GM23338 (cell line): ENCODE measurements around the gene RELN. TPM values are rescaled to one million over a fixed set of nuclear protein-coding genes. Genes with fewer than 3 reads are reported as not detected.

Experiments
- ATAC-seq: fragments of 200-7000 bp; cut with Tn5 transposase; 3 replicates; pipeline ENCODE4 v1.9.1; 2020
- DNase-seq: peaks from one replicate; pipeline ENCODE4 v3.0.0-alpha.2; 2015; ENCODE audit warnings: low spot score
- H2AFZ ChIP-seq: fragments of 200-600 bp; sonication (generic); 2 replicates; pipeline ENCODE4 v1.8.0; 2016; ENCODE audit warnings: antibody characterized with exemption, mild to moderate bottlenecking, moderate library complexity
- H3F3A ChIP-seq: fragments of 200-600 bp; sonication (generic); replicated peaks from 2 replicates; pipeline ENCODE4 v1.8.0; 2017; ENCODE audit warnings: antibody characterized with exemption, mixed run types, low read depth
- H3K27ac ChIP-seq: fragments of 200-600 bp; sonication (generic); 2 replicates; pipeline ENCODE4 v1.6.1; 2016; ENCODE audit warnings: low read depth
- H3K27me3 ChIP-seq: fragments of 200-600 bp; sonication (generic); 2 replicates; pipeline ENCODE4 v1.8.0; 2016; ENCODE audit warnings: mild to moderate bottlenecking, mixed run types, moderate library complexity; ENCODE audit not compliant: insufficient read depth
- H3K36me3 ChIP-seq: fragments of 200-600 bp; sonication (generic); 2 replicates; pipeline ENCODE4 v1.8.0; 2016; ENCODE audit warnings: mild to moderate bottlenecking; ENCODE audit not compliant: insufficient read depth
- H3K4me1 ChIP-seq: fragments of 200-600 bp; sonication (generic); 2 replicates; pipeline ENCODE4 v1.8.0; 2016; ENCODE audit warnings: mild to moderate bottlenecking, moderate library complexity; ENCODE audit not compliant: insufficient read depth
- H3K4me2 ChIP-seq: fragments of 200-600 bp; sonication (generic); 2 replicates; pipeline ENCODE4 v1.7.1; 2017; ENCODE audit warnings: mixed run types
- H3K4me3 ChIP-seq: fragments of 200-600 bp; sonication (generic); 2 replicates; pipeline ENCODE4 v1.6.1; 2016; ENCODE audit warnings: mixed run types
- H3K79me2 ChIP-seq: fragments of 200-600 bp; sonication (generic); replicated peaks from 2 replicates; pipeline ENCODE4 v1.8.0; 2017; ENCODE audit warnings: mild to moderate bottlenecking; ENCODE audit not compliant: insufficient read depth
- H3K9me2 ChIP-seq: fragments of 200-600 bp; sonication (generic); 2 replicates; pipeline ENCODE4 v1.8.0; 2017; ENCODE audit not compliant: insufficient read depth
- H4K20me1 ChIP-seq: fragments of 200-600 bp; sonication (generic); replicated peaks from 2 replicates; pipeline ENCODE4 v1.8.0; 2017; ENCODE audit warnings: mild to moderate bottlenecking; ENCODE audit not compliant: insufficient read depth
- H3K27ac Mint-ChIP-seq: 2 replicates; pipeline ENCODE4 v1.8.0; 2020; ENCODE audit warnings: inconsistent platforms, mild to moderate bottlenecking, moderate library complexity, mixed read lengths
- H3K27me3 Mint-ChIP-seq: 3 replicates; pipeline ENCODE4 v1.8.0; 2022; ENCODE audit warnings: low read depth, mild to moderate bottlenecking, moderate library complexity, mixed read lengths, inconsistent platforms; ENCODE audit not compliant: insufficient read depth, poor library complexity
- H3K36me3 Mint-ChIP-seq: 3 replicates; pipeline ENCODE4 v1.8.0; 2021; ENCODE audit warnings: low read depth, mild to moderate bottlenecking, inconsistent platforms, moderate library complexity, mixed read lengths
- H3K4me1 Mint-ChIP-seq: 3 replicates; pipeline ENCODE4 v1.8.0; 2020; ENCODE audit warnings: mild to moderate bottlenecking, inconsistent platforms, mixed read lengths
- H3K4me3 Mint-ChIP-seq: 3 replicates; pipeline ENCODE4 v1.8.0; 2021; ENCODE audit warnings: moderate library complexity, mild to moderate bottlenecking, inconsistent platforms, mixed read lengths
- H3K9me3 Mint-ChIP-seq: 3 replicates; pipeline ENCODE4 v1.8.0; 2020; ENCODE audit warnings: moderate library complexity, mild to moderate bottlenecking, inconsistent platforms, mixed read lengths
- JUNB ChIP-seq: IDR thresholded peaks from one replicate; pipeline ENCODE4 v1.6.1; 2016; ENCODE audit warnings: antibody characterized with exemption; ENCODE audit not compliant: unreplicated experiment
- NANOG ChIP-seq: IDR thresholded peaks from 2 replicates; pipeline ENCODE4 v1.6.1; 2016; ENCODE audit warnings: antibody characterized with exemption, borderline replicate concordance
- polyA plus RNA-seq: library from polyadenylated mRNA; unstranded; fragments of >200 nt; fragmentation: Nextera tagmentation; extraction: Ambion mirVana; gene quantifications from 2 replicates; pipeline ENCODE4 v1.2.1, GENCODE V29; 2016
- total RNA-seq: library from RNA; depleted of rRNA; stranded (reverse); fragments of >200 nt; shearing (Covaris generic); gene quantifications from 2 replicates; pipeline ENCODE4 v1.2.3, GENCODE V29; 2014
- TF ChIP-seq, protein P1 (sequence below): fragments of 250-450 bp; sonication (Bioruptor Pico); IDR thresholded peaks from 2 replicates; pipeline ENCODE4 v1.5.0; 2020; ENCODE audit warnings: mild to moderate bottlenecking, moderate library complexity

RELN gene
- total and polyA plus RNA-seq, 2 experiments from 2014 or later = 0.10 to 0.76 TPM

DNA sequence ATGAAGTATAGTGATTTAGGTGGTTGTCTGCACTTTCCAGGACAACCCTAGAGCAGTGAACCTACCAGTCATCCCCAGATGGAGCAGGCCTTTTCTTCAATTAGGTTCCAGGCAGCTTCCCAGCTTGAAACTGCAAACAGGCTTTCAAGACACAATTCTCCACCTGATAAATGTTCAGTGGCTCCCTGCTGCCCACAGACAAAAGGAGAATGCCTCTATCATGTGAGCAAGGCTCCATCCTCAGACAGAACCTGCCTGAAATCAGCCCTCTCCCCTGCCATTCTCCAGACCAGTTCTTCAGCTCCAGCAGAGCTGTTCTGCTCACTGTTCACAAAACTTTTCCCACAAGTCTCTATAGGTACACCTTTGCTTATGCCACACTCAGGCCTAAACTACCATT lies 22.1 kb downstream of the RELN start:
- no peaks in the 10 kb centered on the region for H3F3A ChIP-seq
- H3K79me2 ChIP-seq = no peaks in the 10 kb centered on the region
- no peaks in the 10 kb centered on the region for H4K20me1 ChIP-seq
- H3K36me3 ChIP-seq = no peaks in the 10 kb centered on the region
- H3K4me2 ChIP-seq = no peak overlapping the region
- no peak overlapping the region for H3K4me3 ChIP-seq
- no peaks in the 10 kb centered on the region for H3K9me2 ChIP-seq
- TF ChIP-seq JUNB = no peak
- TF ChIP-seq, protein P1, sequence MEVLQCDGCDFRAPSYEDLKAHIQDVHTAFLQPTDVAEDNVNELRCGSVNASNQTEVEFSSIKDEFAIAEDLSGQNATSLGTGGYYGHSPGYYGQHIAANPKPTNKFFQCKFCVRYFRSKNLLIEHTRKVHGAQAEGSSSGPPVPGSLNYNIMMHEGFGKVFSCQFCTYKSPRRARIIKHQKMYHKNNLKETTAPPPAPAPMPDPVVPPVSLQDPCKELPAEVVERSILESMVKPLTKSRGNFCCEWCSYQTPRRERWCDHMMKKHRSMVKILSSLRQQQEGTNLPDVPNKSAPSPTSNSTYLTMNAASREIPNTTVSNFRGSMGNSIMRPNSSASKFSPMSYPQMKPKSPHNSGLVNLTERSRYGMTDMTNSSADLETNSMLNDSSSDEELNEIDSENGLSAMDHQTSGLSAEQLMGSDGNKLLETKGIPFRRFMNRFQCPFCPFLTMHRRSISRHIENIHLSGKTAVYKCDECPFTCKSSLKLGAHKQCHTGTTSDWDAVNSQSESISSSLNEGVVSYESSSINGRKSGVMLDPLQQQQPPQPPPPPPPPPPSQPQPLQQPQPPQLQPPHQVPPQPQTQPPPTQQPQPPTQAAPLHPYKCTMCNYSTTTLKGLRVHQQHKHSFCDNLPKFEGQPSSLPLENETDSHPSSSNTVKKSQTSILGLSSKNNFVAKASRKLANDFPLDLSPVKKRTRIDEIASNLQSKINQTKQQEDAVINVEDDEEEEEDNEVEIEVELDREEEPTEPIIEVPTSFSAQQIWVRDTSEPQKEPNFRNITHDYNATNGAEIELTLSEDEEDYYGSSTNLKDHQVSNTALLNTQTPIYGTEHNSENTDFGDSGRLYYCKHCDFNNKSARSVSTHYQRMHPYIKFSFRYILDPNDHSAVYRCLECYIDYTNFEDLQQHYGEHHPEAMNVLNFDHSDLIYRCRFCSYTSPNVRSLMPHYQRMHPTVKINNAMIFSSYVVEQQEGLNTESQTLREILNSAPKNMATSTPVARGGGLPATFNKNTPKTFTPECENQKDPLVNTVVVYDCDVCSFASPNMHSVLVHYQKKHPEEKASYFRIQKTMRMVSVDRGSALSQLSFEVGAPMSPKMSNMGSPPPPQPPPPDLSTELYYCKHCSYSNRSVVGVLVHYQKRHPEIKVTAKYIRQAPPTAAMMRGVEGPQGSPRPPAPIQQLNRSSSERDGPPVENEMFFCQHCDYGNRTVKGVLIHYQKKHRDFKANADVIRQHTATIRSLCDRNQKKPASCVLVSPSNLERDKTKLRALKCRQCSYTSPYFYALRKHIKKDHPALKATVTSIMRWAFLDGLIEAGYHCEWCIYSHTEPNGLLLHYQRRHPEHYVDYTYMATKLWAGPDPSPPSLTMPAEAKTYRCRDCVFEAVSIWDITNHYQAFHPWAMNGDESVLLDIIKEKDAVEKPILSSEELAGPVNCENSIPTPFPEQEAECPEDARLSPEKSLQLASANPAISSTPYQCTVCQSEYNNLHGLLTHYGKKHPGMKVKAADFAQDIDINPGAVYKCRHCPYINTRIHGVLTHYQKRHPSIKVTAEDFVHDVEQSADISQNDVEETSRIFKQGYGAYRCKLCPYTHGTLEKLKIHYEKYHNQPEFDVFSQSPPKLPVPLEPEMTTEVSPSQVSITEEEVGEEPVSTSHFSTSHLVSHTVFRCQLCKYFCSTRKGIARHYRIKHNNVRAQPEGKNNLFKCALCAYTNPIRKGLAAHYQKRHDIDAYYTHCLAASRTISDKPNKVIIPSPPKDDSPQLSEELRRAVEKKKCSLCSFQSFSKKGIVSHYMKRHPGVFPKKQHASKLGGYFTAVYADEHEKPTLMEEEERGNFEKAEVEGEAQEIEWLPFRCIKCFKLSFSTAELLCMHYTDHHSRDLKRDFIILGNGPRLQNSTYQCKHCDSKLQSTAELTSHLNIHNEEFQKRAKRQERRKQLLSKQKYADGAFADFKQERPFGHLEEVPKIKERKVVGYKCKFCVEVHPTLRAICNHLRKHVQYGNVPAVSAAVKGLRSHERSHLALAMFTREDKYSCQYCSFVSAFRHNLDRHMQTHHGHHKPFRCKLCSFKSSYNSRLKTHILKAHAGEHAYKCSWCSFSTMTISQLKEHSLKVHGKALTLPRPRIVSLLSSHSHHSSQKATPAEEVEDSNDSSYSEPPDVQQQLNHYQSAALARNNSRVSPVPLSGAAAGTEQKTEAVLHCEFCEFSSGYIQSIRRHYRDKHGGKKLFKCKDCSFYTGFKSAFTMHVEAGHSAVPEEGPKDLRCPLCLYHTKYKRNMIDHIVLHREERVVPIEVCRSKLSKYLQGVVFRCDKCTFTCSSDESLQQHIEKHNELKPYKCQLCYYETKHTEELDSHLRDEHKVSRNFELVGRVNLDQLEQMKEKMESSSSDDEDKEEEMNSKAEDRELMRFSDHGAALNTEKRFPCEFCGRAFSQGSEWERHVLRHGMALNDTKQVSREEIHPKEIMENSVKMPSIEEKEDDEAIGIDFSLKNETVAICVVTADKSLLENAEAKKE = peak; percentile 92
- no peak for DNase-seq
- H3K27me3 Mint-ChIP-seq = no peaks in the 10 kb centered on the region
- H3K27ac Mint-ChIP-seq = no peak overlapping the region
- peak; percentile 81 for ATAC-seq
- H3K4me3 Mint-ChIP-seq = no peak overlapping the region
- no peaks in the 10 kb centered on the region for H3K9me3 Mint-ChIP-seq
- peak overlapping the region; percentile 70; the same call in 1 of the 2 replicates for H2AFZ ChIP-seq
- no peaks in the 10 kb centered on the region for H3K4me1 ChIP-seq
- peaks cover 4% of the 10 kb centered on the region for H3K4me1 Mint-ChIP-seq
- no peak overlapping the region for H3K27ac ChIP-seq
- no peaks in the 10 kb centered on the region for H3K36me3 Mint-ChIP-seq
- H3K27me3 ChIP-seq = no peaks in the 10 kb centered on the region

DNA sequence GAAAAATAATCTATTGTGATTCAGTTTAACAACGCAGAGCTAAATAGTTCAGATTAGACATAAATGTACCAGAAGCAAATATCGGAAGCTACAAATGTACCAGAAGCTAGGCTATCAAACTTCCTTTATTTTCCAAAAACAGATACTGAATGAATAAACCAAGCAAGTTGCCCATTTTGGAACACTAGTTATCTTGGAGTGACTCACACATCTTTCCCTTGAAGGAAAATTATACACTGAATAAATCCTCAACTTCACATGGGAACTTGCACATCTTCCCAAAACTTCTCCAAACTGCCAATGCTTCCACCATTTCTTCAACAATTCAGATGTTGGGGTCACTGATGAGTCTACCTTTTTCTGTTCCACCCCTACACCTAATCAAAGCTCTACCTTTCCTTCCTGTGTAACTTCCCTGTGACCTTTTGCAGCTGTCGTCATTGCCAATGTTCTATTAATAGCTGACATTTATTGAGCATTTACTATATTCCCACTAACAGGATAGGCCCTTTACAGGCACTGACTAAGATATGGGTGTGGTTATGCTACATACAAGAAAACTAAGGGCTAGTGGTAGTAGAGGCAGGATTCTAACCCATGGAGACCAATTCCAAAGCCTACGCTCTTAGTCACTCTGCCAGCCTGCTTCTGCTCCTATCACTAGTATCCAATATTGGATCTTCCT lies 22.7 kb downstream of the RELN start:
- Histone ChIP-seq H3K27me3 (no peaks in the 10 kb centered on the region), H3K4me1 (no peaks in the 10 kb centered on the region), H3K79me2 (no peaks in the 10 kb centered on the region), H2AFZ (no peak overlapping the region), H3K4me2 (no peak overlapping the region), H3K4me3 (no peak overlapping the region), H3K36me3 (no peaks in the 10 kb centered on the region), H3K27ac (no peak overlapping the region), H3F3A (no peaks in the 10 kb centered on the region), H3K9me2 (no peaks in the 10 kb centered on the region), H4K20me1 (no peaks in the 10 kb centered on the region)
- H3K4me3 Mint-ChIP-seq = no peak overlapping the region
- no peaks in the 10 kb centered on the region for H3K27me3 Mint-ChIP-seq
- TF ChIP-seq, protein P1 = no peak
- TF ChIP-seq NANOG = no peak
- ATAC-seq = no peak
- DNase-seq = no peak
- no peak overlapping the region for H3K27ac Mint-ChIP-seq
- H3K4me1 Mint-ChIP-seq = peaks cover 9% of the 10 kb centered on the region
- H3K36me3 Mint-ChIP-seq = no peaks in the 10 kb centered on the region
- no peaks in the 10 kb centered on the region for H3K9me3 Mint-ChIP-seq
